ENCODE measurements around the gene IGSF9B.

The IGSF9B gene

GRCh38 chr11:133927690-133928627, 28.8 kb downstream of the IGSF9B start:
- peak overlapping the region in 2 of 7 experiments; percentile 11 to 25 for H3K4me3 ChIP-seq
- peak overlapping the region in 14 of 21 experiments; percentile 7 to 75 (median 52) for H3K27ac ChIP-seq

DNA sequence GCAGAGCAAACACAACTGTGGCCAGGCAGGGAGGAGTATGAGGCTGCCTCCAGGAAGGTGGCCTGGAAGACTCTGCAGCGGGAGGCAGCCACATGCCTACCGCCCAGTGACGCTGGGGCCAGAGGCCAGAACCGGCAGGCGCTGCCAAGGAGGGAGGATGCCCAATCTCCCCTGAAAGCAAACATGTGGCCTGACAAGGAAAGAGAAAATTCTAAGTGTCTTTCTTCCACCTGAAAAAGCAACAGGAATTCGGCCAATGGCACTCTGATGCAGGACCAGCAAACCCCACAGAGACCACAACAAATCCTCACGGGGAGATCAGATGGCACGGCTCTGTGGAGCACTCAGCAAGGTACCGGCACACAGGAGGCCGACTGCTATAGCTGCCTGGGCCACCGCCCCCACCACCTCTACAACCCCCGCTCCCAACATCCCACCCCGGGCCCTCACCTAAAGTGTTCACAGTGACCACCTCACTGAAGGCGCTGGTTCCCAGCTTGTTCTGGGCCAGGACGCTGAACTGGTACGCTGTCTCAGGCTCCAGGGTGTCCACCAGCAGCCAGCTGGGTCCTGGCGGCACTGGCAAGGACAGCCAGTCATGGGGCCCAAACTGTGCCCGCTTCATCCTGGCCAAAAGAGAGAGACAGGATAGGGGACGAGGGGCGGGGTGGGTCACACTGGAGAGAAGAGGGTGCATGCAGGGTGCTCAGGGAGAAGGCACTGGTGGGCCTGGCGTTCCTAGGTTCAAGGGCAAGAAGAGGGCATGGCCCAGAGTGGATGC, 30.1 kb downstream of the IGSF9B start:
- no peak overlapping the region for H3K27ac ChIP-seq

DNA sequence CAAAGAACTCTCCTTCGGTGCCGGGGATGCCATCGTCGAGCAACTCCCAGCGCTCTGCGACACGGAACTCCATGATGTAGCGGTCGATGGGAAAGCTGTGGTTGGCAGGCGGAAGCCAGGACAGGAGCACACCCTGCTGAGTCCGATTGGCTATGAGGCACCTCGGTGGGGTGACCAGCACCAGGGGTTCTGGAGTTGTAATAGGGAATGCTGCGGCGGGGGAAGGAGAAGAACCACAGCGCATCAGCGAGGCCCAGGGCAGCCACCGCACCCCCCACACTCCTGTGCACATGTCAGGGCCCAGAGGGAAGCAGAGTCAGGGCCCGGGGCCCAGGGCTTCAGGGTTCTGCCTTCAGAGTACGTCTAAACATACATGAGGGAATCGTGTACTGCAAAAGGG, 31.0 kb downstream of the IGSF9B start:
- Histone ChIP-seq H3K27ac (no peak overlapping the region), H3K4me3 (no peak overlapping the region)

More for the DNA sequence above, 30.1 kb downstream of the IGSF9B start:
- H3K4me3 ChIP-seq, result no peak overlapping the region

GRCh38 chr11:133924661-133925060, 32.1 kb downstream of the IGSF9B start:
- Histone ChIP-seq H3K4me3 (no peak overlapping the region), H3K27ac (no peak overlapping the region)

DNA sequence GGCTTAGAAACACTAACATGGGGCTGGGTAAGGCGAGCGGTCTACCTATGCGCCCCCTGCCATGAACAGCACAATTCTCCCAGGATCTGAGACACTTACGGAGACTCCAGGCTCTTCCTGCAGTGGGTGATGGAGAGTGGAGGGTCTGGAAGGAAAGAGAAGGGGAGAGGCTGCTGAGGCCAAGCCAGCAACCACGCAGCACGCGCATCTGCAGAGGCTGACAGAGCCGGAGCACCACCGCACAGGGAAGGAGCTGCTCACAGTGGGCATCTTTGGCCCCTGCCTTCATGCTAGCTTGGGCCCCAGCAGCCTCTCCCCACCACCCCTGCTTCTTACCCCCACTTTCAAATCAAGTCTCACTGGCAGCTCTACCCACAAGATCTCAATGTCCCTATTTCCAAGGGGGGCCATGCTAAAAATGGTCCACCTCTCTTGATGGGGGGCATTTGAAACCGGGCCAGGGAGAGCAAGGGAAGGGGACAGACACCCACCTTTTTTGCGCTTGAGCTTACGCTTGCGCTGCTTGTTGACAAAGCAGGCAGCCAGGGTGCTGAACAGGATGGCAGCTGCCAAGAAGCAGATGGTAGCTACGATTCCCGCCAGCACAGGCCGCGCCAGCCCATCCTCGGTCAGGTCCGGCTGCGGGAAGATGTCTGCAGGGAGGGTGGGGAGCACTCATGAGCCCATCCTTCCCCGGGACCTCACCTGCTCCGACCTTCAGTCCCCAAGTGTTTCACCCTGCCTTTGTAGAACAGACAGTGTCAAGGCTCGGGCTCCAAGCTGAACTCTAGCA, 34.5 kb downstream of the IGSF9B start:
- H3K27ac ChIP-seq, result no peak overlapping the region
- H3K4me3 ChIP-seq, result no peak overlapping the region

DNA sequence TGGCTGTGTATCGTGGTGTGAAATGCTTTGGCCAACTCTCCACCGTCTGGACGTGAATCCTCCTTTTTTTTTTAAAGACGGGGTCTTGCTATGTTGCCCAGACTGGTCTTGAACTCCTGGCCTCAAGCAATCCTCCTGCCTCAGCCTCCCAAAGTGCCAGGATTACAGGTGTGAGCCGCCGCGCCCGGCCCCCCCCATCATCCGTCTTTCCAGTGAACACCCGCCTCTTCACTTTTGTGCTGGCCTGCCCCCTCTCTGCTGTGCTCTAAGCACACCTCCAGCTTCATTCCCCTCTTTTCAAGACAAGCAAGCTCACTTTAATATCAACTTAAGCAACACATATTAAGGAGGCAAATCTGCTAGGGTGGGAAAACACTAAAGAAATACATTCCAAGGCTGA, 35.3 kb downstream of the IGSF9B start:
- H3K4me3 ChIP-seq, result no peak overlapping the region
- no peak overlapping the region for H3K27ac ChIP-seq

- Histone ChIP-seq H3K4me3 (no peak overlapping the region), H3K27ac (no peak overlapping the region)
These were observed 35.7 kb downstream of the IGSF9B start for GRCh38 chr11:133921026-133921425.

GRCh38 chr11:133920109-133920990, 36.4 kb downstream of the IGSF9B start:
- no peak overlapping the region for H3K4me3 ChIP-seq

GRCh38 chr11:133919330-133920108, 37.2 kb downstream of the IGSF9B start:
- Histone ChIP-seq H3K4me3 (peak overlapping the region in 2 of 7 experiments; percentile 5 to 19), H3K27ac (no peak overlapping the region)

More at GRCh38 chr11:133920109-133920990, 36.4 kb downstream of the IGSF9B start:
- H3K27ac ChIP-seq, result no peak overlapping the region

- no peak overlapping the region for H3K27ac ChIP-seq
- H3K4me3 ChIP-seq, result peak overlapping the region in 2 of 7 experiments; percentile 5 to 19
These were observed 38.0 kb downstream of the IGSF9B start for GRCh38 chr11:133918608-133919260.

DNA sequence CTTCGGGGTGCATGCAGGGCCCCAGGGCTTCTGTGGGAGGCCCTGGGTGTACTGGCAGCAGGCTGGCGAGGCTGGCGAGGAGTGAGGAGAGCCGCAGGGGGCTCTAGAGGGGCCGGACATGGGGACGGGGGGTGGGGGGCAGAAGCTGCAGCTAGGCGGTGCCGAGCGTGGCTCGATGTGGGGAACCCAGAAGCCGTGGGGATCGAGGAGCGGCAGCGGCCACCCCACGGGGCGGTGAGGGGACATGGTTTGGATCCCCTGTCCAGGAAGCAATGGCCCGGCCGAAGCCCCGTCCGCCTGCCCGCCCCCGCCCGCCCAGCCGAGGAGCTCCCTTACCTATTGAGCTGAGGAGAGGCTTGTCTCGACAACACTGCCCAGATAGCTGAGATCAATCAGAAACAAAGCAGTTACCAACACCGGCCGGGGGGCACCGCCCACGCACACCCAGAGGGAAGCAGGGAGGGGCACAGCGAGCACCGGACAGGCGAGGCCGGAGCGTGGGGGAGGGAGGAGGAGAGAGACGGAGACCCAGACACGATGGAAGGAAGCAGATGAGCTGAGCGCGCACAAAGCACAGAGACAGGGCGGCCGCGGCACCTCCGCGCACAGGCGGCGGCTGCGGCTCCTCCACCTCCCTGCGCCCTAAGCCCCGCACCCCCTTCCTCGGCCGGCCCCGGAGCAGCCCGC, 38.7 kb downstream of the IGSF9B start:
- no peak overlapping the region for H3K27ac ChIP-seq

GRCh38 chr11:133916784-133917440, 39.9 kb downstream of the IGSF9B start:
- H3K27ac ChIP-seq, result no peak overlapping the region
- no peak overlapping the region for H3K4me3 ChIP-seq

More for the DNA sequence above, 38.7 kb downstream of the IGSF9B start:
- H3K4me3 ChIP-seq, result peak overlapping the region in 1 of 7 experiments; percentile 19

- H3K4me3 ChIP-seq, result no peak overlapping the region
- H3K27ac ChIP-seq, result no peak overlapping the region
These were observed 43.0 kb downstream of the IGSF9B start for GRCh38 chr11:133913761-133914160.

- H3K4me3 ChIP-seq, result no peak overlapping the region
- no peak overlapping the region for H3K27ac ChIP-seq
These were observed 45.6 kb downstream of the IGSF9B start for GRCh38 chr11:133911171-133911570.

GRCh38 chr11:133910101-133910500, 46.7 kb downstream of the IGSF9B start:
- H3K27ac ChIP-seq, result no peak overlapping the region

GRCh38 chr11:133908827-133909226, 47.9 kb downstream of the IGSF9B start:
- Histone ChIP-seq H3K4me3 (no peak overlapping the region), H3K27ac (no peak overlapping the region)

More at GRCh38 chr11:133910101-133910500, 46.7 kb downstream of the IGSF9B start:
- no peak overlapping the region for H3K4me3 ChIP-seq
